Suppressor macrophage treated with lipopolysaccharide for 1 hour (primary cell): Measurements from ENCODE around the gene JPH3.
"Not testable (repeated sequence)": the region's sequence is repeated elsewhere in the genome, so short reads cannot be mapped to it uniquely, and the experiment has no call there.

Experiments used
- DNase-seq, 3 donors: peaks; one replicate each; pipeline ENCODE4 v3.0.0-alpha.2; 2020 to 2022

The JPH3 gene

GRCh38 chr16:87575027-87575804 is 27.1 kb upstream of the JPH3 start:
- no peak for DNase-seq

GRCh38 chr16:87576171-87576570 is 26.1 kb upstream of the JPH3 start:
- DNase-seq = peak; percentile 48 to 84 (median 76)

- DNase-seq = not testable (repeated sequence)
Observed at GRCh38 chr16:87578142-87578930, 24.0 kb upstream of the JPH3 start.

GRCh38 chr16:87579691-87580090 is 22.6 kb upstream of the JPH3 start:
- DNase-seq = no peak

- peak; percentile 70 to 80 (median 73) for DNase-seq
Observed at GRCh38 chr16:87580855-87581261, 21.4 kb upstream of the JPH3 start.

GRCh38 chr16:87581857-87582215 is 20.5 kb upstream of the JPH3 start:
- peak; percentile 74 to 81 (median 75) for DNase-seq

- peak in 1 of 3 donors; percentile 29 for DNase-seq
Observed at GRCh38 chr16:87582216-87582965, 19.9 kb upstream of the JPH3 start.

- no peak for DNase-seq
Observed at GRCh38 chr16:87582966-87583325, 19.4 kb upstream of the JPH3 start.

GRCh38 chr16:87583453-87584131 is 18.7 kb upstream of the JPH3 start:
- DNase-seq = no peak

- DNase-seq = no peak
Observed at GRCh38 chr16:87584271-87584670, 18.0 kb upstream of the JPH3 start.

GRCh38 chr16:87584975-87585374 is 17.3 kb upstream of the JPH3 start:
- DNase-seq = no peak

- no peak for DNase-seq
Observed at GRCh38 chr16:87585442-87586200, 16.7 kb upstream of the JPH3 start.

- no peak for DNase-seq
Observed at GRCh38 chr16:87586201-87586782, 16.0 kb upstream of the JPH3 start.

- no peak for DNase-seq
Observed at GRCh38 chr16:87587636-87588035, 14.7 kb upstream of the JPH3 start.

GRCh38 chr16:87592018-87592712 is 10.1 kb upstream of the JPH3 start:
- DNase-seq = no peak

- no peak for DNase-seq
Observed at GRCh38 chr16:87593710-87594258, 8.5 kb upstream of the JPH3 start.

- DNase-seq = no peak
Observed at GRCh38 chr16:87595712-87596111, 6.6 kb upstream of the JPH3 start.

- DNase-seq = no peak
Observed at GRCh38 chr16:87597324-87597830, 4.9 kb upstream of the JPH3 start.

- DNase-seq = no peak
Observed at GRCh38 chr16:87598431-87598830, 3.9 kb upstream of the JPH3 start.

- no peak for DNase-seq
Observed at GRCh38 chr16:87600246-87600645, 2.1 kb upstream of the JPH3 start.
